HEK293 (cell line): ENCODE results near the gene HPD.

Source experiments
- BCL11A ChIP-seq: fragments of 450-650 bp; formaldehyde crosslinking; IDR thresholded peaks from 2 replicates; pipeline ENCODE4 v1.5.1; 2016; ENCODE audit warnings: low read depth, missing biosample characterization, missing genetic modification characterization
- CTCF ChIP-seq: fragments of 450-650 bp; formaldehyde crosslinking; IDR thresholded peaks from 2 replicates; pipeline ENCODE4 v1.5.1; 2016; ENCODE audit warnings: missing biosample characterization, missing genetic modification characterization
- HOXA7 ChIP-seq: sonication (generic); formaldehyde crosslinking; IDR thresholded peaks from 2 replicates; pipeline ENCODE4 v1.8.1; 2022; ENCODE audit warnings: missing genetic modification reagents, borderline replicate concordance
- YY1 ChIP-seq: fragments of 450-650 bp; formaldehyde crosslinking; IDR thresholded peaks from 2 replicates; pipeline ENCODE4 v1.5.1; 2018; ENCODE audit warnings: missing biosample characterization, missing genetic modification characterization
- ZNF121 ChIP-seq: fragments of 450-650 bp; formaldehyde crosslinking; IDR thresholded peaks from 2 replicates; pipeline ENCODE4 v1.5.1; 2016; ENCODE audit warnings: missing biosample characterization, missing genetic modification characterization
- ZNF600 ChIP-seq: fragments of 450-650 bp; formaldehyde crosslinking; IDR thresholded peaks from 2 replicates; pipeline ENCODE4 v1.5.1; 2016; ENCODE audit warnings: missing biosample characterization, missing genetic modification characterization

GRCh38 chr12:121872546-121873215, 14.0 kb upstream of the HPD start:
- TF ChIP-seq ZNF121, result no peak
- no peak for TF ChIP-seq CTCF (tag by site-specific recombination)
- TF ChIP-seq YY1, result no peak
- TF ChIP-seq BCL11A (tag by site-specific recombination), result no peak
- TF ChIP-seq HOXA7 (CRISPR knock-in tag), result no peak
- peak; percentile 86 for TF ChIP-seq ZNF600 (tag by site-specific recombination)
